GM19467 (cell line): ENCODE measurements around the gene MACROD1.

Experiments
- ATAC-seq: cut with Tn5 transposase; IDR thresholded peaks from one replicate; pipeline ENCODE4 v1.9.1; 2021; ENCODE audit warnings: mild to moderate bottlenecking, moderate library complexity; ENCODE audit not compliant: unreplicated experiment

The MACROD1 gene

GRCh38 chr11:64019106-64020037 lies 146.5 kb downstream of the MACROD1 start:
- ATAC-seq = no peak

GRCh38 chr11:64018310-64018709 lies 147.6 kb downstream of the MACROD1 start:
- ATAC-seq = no peak

DNA sequence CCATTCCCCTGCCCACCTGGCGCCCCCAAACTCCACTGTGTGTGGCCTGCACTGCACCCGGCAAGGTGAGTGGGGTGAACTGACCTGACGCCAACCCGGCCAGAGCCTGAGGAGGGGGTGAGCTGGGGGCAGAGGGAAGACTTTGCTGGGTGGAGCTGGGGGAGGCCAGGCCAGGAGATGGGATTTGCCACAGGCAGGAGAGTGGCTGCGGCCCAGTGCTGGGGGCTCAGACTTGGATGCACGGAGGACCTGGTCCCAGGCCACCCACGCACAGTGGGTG lies 148.0 kb downstream of the MACROD1 start:
- ATAC-seq = no peak

- no peak for ATAC-seq
Measured at GRCh38 chr11:64015935-64016845, 149.7 kb downstream of the MACROD1 start.

DNA sequence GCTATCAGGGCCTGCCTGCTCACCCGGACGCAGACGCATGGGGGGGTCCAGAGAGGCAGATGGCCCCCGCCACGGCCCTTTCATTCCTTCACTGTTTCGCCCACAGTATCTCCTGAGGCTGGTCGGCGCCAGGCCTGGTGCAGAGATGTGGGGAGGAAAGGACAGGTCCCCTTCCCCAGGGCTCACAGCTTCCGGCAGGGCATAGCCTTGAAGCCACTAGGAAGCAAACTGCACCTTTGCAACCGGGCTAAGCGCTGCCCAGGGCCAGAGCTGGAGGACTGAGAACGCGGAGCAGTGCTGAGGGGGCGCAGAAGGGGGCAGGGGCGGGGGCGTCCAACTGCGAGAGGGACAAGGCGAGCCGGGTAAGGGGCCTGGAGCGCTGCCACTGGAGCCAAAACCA lies 150.4 kb downstream of the MACROD1 start:
- no peak for ATAC-seq

- no peak for ATAC-seq
Measured at GRCh38 chr11:64014356-64014755, 151.6 kb downstream of the MACROD1 start.

DNA sequence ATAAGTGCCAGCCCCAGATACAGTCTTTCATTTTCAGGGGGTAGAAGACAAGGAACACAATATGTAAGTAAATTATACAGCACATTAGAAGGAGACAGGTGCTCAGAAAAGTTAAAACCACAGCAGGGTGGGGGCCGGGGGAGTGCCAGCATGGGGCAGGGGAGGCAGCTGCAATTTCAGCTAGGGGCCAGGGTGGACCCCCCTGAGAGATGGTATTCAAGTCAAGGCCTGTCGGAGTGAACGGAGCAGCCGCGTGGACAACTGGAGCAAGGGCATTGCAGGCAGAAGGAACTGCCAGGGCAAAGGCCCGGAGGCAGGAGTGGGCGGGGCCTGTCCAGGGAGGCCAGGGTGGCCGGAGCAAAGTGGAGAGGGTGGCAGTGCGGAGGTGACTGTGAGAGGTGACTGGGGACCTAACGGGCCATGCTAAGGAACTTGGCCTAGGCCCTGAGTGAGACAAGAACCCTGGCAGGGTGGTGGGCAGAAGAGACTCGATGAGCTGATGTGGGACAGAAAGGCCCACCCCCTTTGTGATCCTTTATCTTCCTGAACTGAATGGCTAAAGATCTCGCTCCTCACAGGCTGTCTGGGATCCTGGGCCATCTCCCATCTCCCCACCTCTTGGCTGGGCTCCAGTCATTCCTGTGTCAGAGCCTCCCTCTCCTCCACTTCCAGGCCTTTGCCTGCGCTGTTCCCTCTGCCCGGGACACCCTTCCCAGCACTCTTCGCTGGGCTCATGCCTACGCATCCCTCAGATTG lies 152.6 kb downstream of the MACROD1 start:
- no peak for ATAC-seq

DNA sequence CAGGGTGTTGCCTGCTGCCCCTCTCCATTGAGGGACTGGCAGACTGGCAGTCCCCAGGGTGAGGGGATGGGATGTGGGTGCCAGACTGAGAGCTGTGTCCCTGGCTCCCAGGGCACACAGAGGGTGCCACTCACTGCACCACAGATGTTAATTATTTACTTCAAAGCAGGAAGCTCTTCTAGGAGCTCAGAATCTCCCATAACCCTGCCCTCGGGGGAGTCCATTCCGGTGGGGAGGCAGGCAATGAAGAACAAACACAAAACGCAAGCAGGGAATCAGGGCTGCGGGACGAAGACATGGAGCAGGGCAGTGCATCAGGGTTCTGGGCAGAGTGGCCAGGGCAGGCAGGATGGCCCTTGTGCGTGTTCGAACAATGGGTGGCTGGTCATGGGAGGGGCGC lies 154.5 kb downstream of the MACROD1 start:
- ATAC-seq = no peak

DNA sequence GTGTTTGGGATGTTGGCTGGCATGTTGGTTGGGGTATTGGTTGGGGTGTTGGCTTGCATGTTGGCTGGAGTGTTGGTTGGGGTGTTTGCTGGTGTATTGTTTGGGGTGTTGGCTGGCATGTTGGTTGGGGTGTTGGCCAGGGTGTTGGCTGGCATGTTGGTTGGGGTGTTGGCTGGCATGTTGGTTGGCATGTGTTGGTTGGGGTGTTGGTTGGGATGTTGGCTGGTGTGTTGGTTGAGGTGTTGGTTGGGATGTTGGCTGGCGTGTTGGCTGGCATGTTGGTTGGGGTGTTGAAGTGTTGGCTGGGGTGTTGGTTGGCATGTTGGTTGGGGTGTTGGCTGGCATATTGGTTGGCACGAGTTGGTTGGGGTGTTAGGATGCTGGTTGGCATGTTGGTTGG lies 155.1 kb downstream of the MACROD1 start:
- no peak for ATAC-seq

GRCh38 chr11:64009710-64010109 lies 156.2 kb downstream of the MACROD1 start:
- ATAC-seq = no peak

- ATAC-seq = no peak
Measured at GRCh38 chr11:64008914-64009633, 156.8 kb downstream of the MACROD1 start.

- no peak for ATAC-seq
Measured at GRCh38 chr11:64008283-64008913, 157.5 kb downstream of the MACROD1 start.

DNA sequence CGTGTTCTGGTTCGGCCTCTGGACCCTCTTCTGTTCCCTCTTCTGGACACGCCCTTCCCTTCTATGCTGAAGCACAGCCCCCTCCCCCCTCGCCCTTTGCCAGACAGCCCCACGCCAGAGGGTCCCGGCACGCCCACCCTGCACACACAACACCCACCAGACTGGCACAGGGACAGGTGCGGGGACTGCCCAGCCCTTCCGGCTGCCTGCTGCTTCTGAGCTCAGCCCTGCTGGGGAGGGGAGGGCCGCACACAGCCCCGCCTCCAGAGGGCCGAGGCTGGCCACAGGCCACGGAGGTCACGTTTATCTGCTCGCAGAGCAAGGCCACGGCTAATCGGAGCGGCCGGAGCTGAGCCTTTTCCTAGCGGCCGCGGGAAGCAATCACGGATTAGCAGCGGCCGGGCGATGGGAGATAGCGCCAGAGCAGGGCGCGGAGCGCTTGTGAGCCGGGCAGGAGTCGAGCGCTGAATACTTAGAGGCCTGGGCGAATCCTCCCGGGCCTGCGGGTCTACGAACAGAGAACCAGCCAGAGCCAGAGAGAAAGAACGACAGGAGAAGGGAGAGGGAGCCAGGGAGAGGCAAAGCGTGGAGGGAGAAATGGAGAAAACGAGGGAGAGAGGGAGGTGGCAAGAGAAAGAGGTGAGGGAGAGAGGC lies 158.2 kb downstream of the MACROD1 start:
- ATAC-seq = no peak

DNA sequence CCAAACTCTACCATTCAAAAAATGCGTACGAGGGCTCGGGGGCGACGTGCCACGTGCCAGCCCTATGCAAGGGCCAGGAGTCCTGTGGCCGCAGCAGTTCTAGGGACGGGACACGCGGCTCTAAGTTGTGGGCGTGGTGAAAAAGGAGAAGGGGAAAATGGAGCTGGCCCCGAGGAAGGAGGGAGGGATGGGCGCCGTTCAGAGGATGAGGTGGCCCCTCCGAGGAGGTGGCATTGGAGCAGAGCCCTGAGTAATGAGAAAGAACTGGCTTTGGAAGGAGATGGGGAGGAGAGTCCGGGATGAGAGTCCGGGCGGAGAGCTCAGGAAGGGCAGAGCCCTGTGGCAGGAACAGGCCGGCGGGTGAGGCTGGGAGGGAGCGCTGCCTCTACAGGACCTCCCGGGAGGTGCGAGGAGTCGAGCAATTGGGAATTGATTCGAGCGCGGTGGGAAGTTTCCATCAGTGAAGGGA lies 158.7 kb downstream of the MACROD1 start:
- ATAC-seq = no peak

- no peak for ATAC-seq
Measured at GRCh38 chr11:64006398-64006797, 159.5 kb downstream of the MACROD1 start.

DNA sequence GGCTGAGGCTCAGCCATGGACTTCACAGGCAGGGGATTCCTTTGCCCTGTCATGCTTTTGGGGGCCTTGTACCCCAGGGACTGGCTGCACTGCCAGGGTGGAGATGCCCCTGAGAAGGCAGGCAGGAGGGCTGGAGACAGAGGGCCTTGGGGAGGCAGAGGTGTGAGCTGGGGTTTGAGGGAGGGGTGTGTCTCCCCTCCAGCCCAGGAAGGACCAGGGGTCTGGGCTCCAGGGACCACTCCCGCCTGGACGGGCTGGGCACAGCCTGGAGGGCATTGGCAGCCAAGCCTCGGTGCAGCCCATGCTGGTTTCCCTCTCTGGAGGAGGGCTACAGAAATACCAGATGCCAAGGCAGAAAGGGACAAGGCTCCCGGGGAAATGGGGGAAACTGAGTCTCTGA lies 160.2 kb downstream of the MACROD1 start:
- ATAC-seq = no peak

DNA sequence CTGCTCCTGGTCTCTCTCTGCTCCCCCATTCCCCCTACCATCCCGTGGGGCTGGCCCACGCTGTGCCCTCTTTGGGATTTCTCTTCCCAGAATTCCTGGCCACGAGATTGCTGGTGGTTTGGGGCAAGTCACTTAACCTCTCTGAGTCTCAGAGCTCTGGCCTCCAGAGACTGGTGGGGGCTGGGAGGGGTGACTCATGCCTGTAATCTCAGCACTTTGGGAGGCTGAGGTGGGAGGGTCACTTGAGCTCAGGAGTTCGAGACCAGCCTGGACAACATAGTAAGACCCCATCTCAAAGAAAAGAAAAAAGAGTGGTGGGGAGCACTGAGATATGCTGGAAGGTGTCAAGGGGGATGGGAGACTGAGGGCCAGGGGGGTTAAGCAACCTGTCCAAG lies 161.3 kb downstream of the MACROD1 start:
- no peak for ATAC-seq

DNA sequence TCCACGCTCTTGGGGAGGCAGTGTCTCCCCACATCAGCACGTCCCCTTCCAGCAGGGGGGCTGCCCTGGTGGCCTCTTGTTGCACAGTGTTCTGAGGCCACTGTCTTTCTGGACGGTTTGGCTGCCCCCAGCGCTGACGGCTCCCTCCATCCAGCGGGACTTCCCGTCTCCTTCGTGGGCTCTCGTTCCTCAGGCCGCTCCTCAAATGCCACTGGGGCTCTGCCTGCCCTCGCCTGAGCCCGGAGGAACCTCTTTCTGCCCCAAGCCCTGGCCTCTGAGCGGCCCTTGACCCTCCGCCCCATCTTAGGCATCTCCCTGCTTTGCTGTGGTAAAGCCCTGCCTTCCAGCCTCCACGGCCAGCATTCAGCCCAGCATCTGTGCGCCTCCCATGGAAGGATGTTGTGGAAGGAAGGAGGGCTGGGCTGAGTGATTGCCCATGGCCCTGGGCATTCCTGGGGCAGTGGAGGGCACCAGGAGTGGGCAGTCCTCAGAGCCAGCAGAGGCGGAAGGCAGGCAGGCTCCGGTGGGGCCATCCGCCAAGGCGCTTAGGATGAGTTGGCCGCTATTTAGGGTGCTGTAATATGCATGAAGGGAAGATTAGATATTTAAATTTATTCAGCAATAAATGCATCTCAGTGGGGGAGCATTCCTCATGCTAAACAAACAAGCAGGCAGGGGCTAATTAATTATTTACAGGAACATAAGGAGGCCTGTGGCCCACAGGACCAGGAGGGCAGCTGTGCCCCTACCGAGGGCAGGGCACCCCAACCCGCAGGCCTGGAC lies 161.9 kb downstream of the MACROD1 start:
- no peak for ATAC-seq
